NCI-H460 (cell line): ENCODE results near the gene GINM1. TPM values are rescaled to one million over a fixed set of nuclear protein-coding genes. Genes with fewer than 3 reads are reported as not detected.

ENCODE experiments used
- DNase-seq: peaks from one replicate; pipeline ENCODE4 v3.0.0-alpha.2; 2016; ENCODE audit warnings: low read depth; ENCODE audit errors: extremely low read depth
- small RNA-seq, 2 experiments: library from RNA; depleted of rRNA; stranded (forward); fragments of <200 nt; gene quantifications; one replicate each; pipeline ENCODE3, GENCODE V24; 2014
- total RNA-seq: library from RNA; depleted of rRNA; stranded (reverse); fragments of >200 nt; shearing (Covaris generic); gene quantifications from 2 replicates; pipeline ENCODE4 v1.2.3, GENCODE V29; 2014; rRNA removed

Gene GINM1
- total RNA-seq, 1 experiment from 2014 or later, result 40.3 TPM

- no peak for DNase-seq
Observed at GRCh38 chr6:149586149-149586548, 20.0 kb downstream of the GINM1 start.

- no peak for DNase-seq
Observed at GRCh38 chr6:149592983-149593382, 26.8 kb downstream of the GINM1 start.

- DNase-seq, result no peak
Observed at GRCh38 chr6:149593408-149593807, 27.2 kb downstream of the GINM1 start.

GRCh38 chr6:149600508-149600907, 34.3 kb downstream of the GINM1 start:
- DNase-seq, result no peak

GRCh38 chr6:149608381-149608982, 42.3 kb downstream of the GINM1 start:
- no peak for DNase-seq

- no peak for DNase-seq
Observed at GRCh38 chr6:149614337-149614736, 48.2 kb downstream of the GINM1 start.

- no peak for DNase-seq
Observed at GRCh38 chr6:149615805-149616204, 49.6 kb downstream of the GINM1 start.

GRCh38 chr6:149627672-149628071, 61.5 kb downstream of the GINM1 start:
- DNase-seq, result no peak

- DNase-seq, result no peak
Observed at GRCh38 chr6:149628875-149629510, 62.8 kb downstream of the GINM1 start.

- DNase-seq, result no peak
Observed at GRCh38 chr6:149634315-149634714, 68.1 kb downstream of the GINM1 start.

GRCh38 chr6:149636124-149636523, 69.9 kb downstream of the GINM1 start:
- no peak for DNase-seq

Small RNA genes within 50 kb of the gene (small RNA-seq; reads per million reads assigned to genes)
- gene RF00019 (0 reads per million in 2 experiments), gene RF00410 (0 reads per million in 2 experiments), gene RNU7-3P (0.10 to 0.59 reads per million in 2 experiments)

Other genes starting within 250 kb of the GINM1 start
- gene TAB2, start 248.7 kb upstream of the GINM1 start, total RNA-seq, result 13.4 and 13.9 TPM in 2 replicates
- gene SUMO4, start 166.1 kb upstream of the GINM1 start, total RNA-seq, result 0.23 and 0.87 TPM in 2 replicates
- 0.02 TPM in 1 of 2 replicates, not detected in the other for gene ZC3H12D, start 81.4 kb upstream of the GINM1 start, total RNA-seq
- gene PPIL4, start 20.3 kb upstream of the GINM1 start, total RNA-seq, result 28.7 and 29.0 TPM in 2 replicates
- 24.2 and 29.3 TPM in 2 replicates for gene KATNA1, start 82.3 kb downstream of the GINM1 start, total RNA-seq
- 15.8 and 16.9 TPM in 2 replicates for gene LATS1, start 151.7 kb downstream of the GINM1 start, total RNA-seq
- gene NUP43, start 180.2 kb downstream of the GINM1 start, total RNA-seq, result 25.4 and 29.1 TPM in 2 replicates
- 79.5 and 86.6 TPM in 2 replicates for gene PCMT1, start 183.4 kb downstream of the GINM1 start, total RNA-seq